ENCODE measurements around the gene TTL. TPM values are rescaled to one million over a fixed set of nuclear protein-coding genes. Genes with fewer than 3 reads are reported as not detected.
"Not testable (repeated sequence)": the region's sequence is repeated elsewhere in the genome, so short reads cannot be mapped to it uniquely, and the experiment has no call there.

Gene TTL
- 10 to 100 TPM; 41.7 to 43.6 TPM for total RNA-seq

DNA sequence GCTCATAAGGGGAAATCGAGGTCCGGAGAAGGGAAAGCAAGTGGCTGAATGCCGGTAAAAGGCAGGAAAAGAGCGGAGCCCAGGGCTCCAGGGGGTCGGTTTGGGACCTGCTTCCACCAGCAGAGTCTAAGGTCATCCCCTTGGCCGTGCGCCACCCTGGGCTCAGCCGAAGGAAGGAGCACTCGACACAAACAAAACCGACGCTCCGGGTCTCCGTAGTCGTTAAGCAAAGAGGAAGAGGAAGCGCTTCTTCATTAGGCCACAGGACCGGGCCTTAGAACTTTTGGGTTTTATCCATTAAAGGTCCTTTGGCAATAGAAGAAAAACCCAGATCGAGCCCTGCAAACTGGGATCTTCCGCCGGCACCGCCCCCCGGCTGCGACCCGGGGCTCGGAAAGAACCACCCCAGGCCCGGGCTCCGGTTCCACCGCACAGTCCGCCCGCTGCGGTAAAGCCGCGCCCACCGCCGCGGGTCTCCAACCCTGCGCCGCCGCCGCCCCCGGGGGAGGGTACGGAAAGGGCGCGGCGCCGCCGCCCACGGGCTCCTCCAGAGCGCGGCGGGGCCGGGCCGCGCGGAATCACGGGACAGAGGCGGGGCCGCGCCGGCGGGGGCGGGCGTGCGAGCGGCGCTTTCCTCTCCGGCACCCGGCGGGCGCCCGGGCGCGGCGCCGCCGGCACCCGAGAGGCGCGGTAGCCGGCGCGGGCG, at the start of gene TTL:
TSS of gene TTL (plus strand) at position 629 of the 706 bp plus-strand sequence. CDS start 189 bp downstream, outside the sequence.
- POLR2A ChIA-PET: interaction anchor here (2.0 kb wide), 1 partner anchor 59 kb away, joined by 7 read pairs; no protein-coding TSS in a partner anchor
- CTCF ChIA-PET: interaction anchor here (0.6 to 2.6 kb wide), 8 partner anchors 9 to 227 kb away, joined by 3 to 9 read pairs (median 4); partner anchors contain the start of gene ZC3H8

DNA sequence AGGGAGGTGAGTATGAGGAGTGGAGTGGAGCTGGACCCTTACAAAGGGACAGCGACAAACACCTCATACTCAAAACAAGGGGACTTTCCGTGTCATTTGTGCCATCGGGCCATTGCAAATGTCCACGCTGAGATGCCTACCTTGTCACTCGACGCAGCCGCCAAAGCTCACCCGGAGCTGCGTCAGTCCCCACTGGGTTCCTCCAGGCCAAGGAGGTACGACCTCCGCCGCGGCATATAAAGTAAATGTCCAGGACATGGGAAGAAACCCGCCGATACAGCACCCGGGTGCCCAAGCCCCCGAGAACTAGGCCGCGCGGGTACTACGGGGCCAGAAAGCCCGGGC, 49.6 kb upstream of the TTL start:
- POLR2A ChIA-PET, CTCF ChIA-PET: not testable (repeated sequence)

DNA sequence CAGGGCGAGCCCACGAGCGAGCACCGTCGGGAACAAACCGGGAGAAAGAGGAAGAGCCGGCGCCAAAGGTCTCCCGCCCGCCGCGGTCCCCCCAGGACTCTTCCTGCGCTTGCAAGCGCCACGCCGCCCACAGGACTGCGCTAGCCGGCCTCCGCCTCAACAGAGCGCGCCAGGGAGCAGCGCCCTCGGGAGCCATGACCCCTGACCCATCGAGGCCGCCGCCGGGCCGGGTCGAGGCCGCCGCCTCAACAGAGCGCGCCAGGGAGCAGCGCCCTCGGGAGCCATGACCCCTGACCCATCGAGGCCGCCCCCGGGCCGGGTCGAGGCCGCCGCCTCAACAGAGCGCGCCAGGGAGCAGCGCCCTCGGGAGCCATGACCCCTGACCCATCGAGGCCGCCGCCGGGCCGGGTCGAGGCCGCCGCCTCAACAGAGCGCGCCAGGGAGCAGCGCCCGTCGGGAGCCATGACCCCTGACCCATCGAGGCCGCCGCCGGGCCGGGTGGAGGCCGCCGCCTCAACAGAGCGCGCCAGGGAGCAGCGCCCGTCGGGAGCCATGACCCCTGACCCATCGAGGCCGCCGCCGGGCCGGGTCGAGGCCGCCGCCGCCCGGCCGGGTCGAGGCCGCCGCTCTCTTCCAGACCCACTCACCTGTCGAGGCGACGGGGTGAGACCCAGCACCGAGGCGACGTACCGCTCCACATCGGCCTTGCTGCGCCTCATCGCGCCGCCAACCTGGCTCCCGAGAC, 49.0 kb upstream of the TTL start:
- ChIA-PET POLR2A (interaction anchor here (0.6 kb wide), 2 partner anchors 115 to 514 kb away, joined by 3 to 6 read pairs; no protein-coding TSS in a partner anchor), CTCF (interaction anchor here (0.6 kb wide), 1 partner anchor 215 kb away, joined by 3 read pairs; no protein-coding TSS in a partner anchor)

DNA sequence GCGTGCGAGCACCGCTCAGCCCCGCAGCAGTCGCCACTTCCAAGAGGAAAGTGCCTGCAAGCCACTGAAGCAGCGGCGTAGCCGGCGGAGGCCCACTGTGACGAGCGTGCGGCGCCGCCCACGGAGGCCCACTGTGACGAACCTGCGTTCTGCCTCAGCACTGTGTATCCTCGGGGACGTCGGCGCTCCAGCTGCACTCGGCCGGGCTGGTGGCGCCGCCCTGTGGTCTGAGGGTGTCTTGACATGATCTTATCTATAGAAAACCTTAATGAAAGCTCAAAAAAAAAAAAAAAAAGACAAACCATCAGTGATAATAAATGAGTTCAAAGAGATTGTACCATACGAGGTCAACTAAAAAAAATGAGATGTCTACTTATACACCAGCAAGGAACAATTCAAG, 48.5 kb upstream of the TTL start, which contains the start of gene RGPD8:
TSS of gene RGPD8 (minus strand) at position 166 of the 400 bp plus-strand sequence. CDS start 192 bp downstream, outside the sequence.
- CTCF ChIA-PET: interaction anchor here (0.6 kb wide), 1 partner anchor 216 kb away, joined by 3 read pairs; no protein-coding TSS in a partner anchor
- POLR2A ChIA-PET: interaction anchor here (0.6 kb wide), 2 partner anchors 114 to 514 kb away, joined by 3 to 6 read pairs; no protein-coding TSS in a partner anchor

DNA sequence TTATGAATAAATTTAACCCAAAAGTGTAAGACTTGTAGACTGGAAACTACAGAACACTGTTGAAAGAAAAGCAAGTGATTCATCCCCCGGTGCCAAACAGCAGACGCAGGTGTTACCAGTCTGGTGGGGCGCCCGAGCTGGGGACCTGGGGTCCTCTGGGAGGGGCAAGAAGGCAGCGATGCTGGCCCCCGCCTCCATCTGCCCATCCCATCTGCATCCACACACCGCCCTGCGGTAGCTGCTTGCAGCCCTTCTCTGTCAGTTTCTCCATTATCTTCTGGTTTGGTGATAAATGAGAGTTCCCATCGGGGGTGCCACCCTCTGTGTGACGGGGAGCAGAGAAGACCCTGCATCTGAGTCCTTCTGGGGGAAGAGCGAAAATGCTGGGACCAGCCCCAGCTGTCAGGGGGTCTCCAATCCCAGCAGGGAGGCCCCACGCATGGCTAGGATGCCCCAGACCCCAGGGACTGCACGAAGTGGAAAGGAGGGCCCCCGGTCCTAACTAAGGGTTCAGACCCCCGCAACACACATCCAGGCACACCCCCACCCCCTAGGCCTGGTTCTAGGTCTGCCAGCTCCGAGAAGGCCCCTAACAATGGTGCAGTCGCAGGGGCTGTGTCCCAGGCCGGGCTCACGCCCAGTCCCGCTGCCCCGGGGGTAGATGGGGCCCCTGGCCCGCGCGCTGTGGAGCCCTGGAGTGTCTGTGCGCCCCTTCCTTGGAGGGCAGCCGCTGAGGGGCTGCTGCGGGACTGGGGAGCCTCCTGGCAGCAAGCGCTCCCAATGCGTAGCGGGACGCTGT, 47.8 kb upstream of the TTL start:
- ChIA-PET POLR2A (no interaction called here), CTCF (no interaction called here)

DNA sequence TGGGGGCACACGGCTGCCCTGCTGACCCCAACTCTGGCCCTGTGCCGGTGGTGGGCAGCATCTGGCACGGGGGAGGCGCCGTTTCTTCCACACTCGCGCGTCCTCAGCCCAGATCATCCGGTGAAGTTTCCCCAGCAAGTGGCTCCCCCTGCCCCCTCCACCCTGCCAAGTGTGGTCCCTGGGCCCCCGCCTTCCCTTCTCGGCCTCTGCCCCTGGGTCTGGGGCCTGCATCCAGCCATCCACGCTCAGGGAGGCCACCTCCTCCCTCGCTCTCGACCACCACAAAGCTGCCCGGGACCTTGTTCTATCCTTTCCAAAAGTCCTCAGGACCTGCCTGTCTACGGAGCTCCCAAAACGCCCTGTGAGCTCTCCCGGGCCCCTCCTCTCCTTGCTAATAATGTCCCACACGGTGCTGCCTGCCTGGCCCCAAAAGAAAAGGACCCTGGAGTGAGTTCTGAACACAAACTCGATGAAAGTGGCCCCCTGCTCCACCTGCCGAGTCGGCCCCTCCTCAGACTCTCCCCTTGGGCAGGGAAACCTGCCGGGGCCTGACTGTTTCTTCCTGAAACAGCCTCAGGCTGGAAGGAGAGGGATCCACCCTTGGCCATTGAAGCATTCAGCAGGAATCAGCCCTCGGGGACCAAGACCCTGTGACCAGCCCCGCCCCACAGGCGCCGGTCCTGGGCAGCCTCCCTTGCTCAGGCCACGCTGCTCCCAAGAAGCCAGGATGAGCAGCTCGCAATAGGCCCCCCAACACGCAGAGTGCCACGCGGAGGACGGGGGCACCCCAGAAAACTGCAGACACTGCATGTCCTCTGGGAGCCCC, 46.9 kb upstream of the TTL start:
- CTCF ChIA-PET, POLR2A ChIA-PET: not testable (repeated sequence)

DNA sequence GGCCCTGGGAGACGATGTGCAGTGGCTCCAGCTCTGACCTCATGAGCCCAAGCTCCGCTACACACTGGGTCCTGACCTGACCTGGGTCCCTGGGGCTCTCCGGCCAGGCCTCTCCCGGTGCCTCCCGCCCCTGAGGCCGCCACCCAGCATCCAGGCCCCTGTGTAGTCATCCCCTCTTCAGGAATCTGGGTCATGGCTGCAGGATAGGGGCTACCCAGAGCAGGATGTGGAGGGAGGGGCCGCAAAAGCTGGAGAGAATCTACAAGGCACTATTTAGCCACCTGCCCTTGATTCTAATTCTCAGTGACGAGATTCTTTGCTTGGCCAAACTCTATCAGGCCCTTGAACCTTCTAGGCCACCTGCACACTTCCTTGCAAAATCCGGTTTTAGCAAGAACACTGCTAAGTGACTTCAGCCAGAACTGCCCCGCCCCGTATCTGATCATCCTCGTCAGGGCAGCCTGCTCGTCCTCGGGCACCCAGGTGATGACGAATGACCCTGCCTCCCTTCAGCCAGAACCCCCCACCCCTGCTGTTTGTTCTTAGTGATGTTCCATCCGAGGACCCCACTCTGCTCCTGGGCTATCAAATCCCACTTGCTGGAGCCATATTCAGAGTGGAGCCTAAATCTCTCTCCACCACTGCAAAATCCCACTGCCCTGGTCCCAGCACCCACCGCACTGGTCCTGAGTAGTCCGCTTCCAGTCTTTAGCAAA, 46.1 kb upstream of the TTL start:
- POLR2A ChIA-PET, CTCF ChIA-PET: not testable (repeated sequence)

DNA sequence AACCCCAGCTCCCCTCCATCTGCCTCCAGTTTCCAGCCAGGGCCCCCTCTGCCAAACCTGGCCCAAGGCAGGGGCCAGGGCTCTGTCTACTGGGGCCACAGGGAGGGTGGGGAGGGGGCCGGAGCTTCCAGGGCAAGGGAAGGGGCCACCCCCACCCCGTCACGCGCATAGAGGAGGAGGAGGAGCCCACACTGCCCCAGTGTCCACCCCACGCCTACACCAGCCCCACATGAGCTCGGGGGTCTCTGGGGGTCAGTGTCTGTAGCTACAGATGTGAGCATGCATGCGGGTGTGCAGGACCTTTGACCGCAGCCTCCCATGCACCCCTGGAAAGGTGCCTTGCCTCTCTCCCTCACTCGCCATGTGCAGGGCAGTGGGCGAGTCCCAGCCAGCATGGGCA, 45.0 kb upstream of the TTL start:
- POLR2A ChIA-PET, CTCF ChIA-PET: not testable (repeated sequence)

DNA sequence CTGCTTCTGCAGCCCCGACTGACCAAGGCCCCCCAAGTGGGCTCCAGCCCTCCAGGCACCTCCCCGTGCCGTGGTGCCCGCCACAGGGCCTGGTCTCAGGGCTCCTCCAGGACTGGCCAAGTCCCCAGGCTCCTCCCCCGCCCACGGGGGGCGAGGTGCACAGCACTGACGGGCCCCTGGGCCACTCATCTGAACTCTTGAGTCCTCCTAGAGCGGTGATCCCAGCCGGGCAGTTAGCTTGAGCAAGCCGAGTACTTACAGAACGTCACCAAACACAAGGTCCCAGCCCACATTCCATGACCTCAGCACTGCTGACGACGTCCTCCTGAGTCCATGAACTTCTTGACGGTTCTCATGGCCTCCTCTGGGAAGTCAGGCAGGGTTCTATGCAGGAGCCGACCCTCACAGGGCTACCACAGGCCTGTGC, 44.5 kb upstream of the TTL start:
- CTCF ChIA-PET, POLR2A ChIA-PET: not testable (repeated sequence)

DNA sequence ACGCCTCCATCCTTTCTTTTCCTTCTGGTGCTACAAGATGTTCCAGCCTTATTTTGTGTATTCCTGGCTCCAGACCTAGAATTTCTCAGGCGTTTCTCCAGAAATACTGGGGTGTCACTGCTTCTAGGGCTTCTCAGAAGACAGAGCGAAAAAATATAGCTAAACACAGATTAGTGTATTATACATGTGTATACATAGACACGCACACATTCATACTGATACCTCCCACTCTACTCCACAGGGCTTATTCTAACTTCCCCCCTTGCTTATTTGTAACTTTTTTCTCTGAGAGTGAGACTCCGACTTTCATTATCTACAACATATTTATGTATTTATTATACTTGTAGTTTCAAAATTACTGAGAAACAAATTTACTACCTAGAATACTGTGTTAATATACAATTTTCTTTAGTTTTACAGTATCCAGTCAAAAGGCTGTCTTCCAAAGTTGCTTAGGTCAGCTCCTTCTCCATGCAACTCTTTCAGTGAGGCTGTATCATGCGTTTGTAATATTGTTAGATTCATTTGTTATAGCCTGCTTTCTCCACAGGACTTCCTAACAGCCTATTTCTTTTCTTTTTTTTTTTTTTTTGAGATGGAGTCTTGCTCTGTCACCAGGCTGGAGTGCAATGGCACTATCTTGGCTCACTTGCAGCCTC, 43.2 kb upstream of the TTL start:
- CTCF ChIA-PET, POLR2A ChIA-PET: not testable (repeated sequence)

DNA sequence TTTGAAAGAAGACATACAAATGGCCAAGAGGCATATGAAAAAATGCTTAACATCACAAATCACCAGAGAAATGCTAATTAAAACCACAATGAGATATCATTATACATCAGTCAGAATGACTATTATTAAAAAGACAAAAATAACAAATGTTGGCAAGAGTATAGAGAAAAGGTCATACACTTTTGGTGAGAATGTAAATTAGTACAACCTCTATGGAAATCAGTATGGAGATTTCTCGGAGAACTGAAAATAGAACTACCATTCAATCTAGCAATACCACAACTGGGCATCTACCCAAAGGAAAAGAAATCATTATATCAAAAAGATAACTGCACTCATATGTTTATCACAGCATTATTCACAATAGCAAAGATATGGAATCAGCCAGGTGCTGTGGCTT, 37.7 kb upstream of the TTL start:
- CTCF ChIA-PET, POLR2A ChIA-PET: not testable (repeated sequence)

DNA sequence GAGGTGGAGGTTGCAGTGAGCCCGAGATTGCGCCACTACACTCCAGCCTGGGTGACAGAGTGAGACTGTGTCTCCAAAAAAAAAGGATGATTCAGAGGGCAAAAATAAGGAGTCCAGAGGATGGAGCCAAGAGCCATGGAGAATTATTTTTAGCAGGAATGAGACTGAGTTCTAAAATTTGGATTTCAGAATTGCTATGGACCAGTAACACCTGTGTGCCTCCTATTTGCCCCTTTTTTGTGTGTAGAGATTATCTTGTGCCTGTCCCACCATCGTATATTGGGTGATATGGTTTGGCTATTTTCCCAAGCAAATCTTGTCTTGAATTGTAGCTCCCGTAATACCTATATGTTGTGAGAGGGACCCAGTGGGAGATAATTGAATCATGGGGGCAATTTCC, 32.1 kb upstream of the TTL start:
- POLR2A ChIA-PET: no interaction called here
- CTCF ChIA-PET: no interaction called here

DNA sequence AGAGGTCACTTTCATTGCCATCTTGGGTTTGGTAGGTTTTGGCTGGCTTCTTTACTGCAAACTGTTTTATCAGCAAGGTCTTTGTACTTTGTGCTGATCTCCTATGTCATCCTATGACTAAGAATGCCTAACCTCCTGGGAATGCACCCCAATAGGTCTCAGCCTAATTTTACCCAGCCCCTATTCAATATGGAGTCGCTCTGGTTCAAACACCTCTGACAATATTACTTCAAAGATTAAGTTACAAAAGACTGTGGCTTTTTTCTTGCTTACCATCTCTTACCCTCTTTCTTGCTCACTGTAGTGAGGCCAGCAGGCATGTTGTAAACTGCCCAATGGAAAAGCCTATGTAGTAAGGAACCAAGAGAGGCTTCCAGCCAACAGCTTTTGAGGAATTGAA, 30.6 kb upstream of the TTL start:
- POLR2A ChIA-PET: no interaction called here

DNA sequence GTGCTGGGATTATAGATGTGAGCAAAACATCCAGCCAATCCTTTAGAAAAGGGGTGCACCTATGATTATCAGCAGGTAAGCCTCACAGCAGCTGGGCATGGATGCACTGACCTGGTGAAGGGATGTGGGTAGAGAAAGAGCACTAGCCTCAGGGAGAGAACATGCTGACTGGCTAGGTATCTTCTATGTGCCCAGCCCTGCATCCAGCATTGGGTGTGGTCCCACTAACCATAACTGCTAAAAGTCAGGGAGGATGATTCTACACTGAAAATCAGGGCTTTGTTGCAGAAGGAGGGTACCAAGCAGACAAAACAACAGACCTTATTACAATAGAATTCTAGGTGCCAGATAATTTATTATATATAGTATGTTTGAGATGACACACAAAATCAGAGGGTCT, 27.4 kb upstream of the TTL start:
- POLR2A ChIA-PET: no interaction called here

More for the DNA sequence above, 30.6 kb upstream of the TTL start:
- CTCF ChIA-PET: no interaction called here

DNA sequence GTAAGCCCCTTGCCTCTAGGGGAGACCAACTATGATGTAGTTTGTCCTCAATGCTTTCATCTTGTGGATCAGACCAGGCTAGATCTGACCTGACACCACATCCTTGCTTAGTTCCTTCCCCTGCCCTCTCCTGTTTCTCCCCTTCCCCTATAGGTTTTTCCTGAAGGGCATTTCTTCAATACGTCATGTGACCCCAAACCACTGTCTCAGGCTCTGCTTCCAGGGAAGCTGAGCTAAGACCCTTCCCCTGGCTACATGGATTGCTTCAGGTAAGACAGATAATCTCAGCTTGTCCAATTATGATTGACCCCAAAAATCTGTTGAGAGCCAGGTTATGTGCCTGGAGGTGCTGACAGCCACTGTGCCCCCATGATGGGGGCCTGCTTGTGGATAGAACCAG, 22.6 kb upstream of the TTL start:
- ChIA-PET POLR2A (no interaction called here), CTCF (no interaction called here)

More for the DNA sequence above, 27.4 kb upstream of the TTL start:
- CTCF ChIA-PET: no interaction called here

DNA sequence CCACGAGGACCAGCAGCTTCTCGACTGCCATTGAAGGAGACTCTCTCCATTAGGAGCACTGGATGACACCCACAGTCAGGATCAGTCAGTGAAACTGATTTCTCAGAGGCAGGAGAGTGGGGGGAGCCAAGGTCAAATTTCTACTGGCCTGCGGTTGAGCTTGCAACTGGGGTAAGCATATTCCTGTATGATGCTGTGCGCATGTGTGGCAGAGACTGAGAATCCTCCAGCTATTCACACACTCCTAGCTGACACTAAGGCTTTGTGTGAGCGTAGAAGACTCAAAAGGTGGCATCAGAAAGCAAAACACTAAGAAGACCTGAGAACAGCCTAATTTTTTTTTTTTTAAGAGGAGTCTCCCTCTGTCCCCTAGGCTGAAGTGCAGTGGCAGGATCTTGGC, 19.8 kb upstream of the TTL start:
- CTCF ChIA-PET: no interaction called here
- POLR2A ChIA-PET: no interaction called here

DNA sequence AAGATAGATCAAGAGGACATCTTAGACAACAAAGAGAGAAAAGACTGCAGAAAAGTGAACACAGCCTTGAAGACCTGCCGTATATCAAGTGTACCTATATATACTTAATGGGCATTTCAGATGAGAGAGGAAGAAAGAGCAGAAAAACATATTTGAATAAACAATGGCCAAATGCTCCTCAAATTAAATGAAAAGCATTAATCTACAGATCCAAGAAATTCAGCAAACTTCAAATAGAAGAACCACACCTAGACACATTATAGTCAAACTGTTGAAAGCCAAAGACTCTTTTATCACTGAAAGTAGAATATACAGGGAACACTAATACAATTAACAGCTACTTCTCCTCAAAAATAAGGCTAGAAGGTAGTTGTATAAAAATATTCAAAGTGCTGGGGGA, 18.7 kb upstream of the TTL start:
- ChIA-PET POLR2A (no interaction called here), CTCF (no interaction called here)

DNA sequence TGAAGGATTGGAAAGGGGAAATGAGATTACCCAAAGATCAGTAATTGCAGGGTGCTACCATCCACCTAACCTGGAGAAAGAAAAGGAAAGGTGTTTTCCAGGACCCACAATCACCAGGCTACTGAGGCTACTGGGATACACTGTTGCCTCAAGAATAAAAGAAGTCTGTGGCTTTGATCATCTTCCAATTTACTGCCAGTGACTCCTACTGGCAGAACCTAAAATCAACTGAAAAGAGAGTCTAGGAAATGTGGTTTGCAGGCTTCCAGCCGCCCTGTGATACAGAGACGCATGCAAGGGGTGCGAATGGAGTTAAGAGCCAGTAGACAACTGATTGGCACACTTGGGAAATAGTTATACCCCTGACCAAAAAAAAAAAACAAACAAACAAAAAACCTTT, 16.6 kb upstream of the TTL start:
- ChIA-PET CTCF (no interaction called here), POLR2A (no interaction called here)
